Testis (tissue), 2 donors: Measurements from ENCODE around the gene MRM2.

ENCODE experiments used
- CTCF ChIP-seq, 3 experiments: fragments of 450-650 bp in 2 of 3; fragments of 200-600 bp in 1 of 3; sonication (generic) in 1 of 3; IDR thresholded peaks; one replicate each; pipeline ENCODE4 v1.5.1; 2016 to 2019; ENCODE audit warnings: antibody characterized with exemption in 3 of 3, mild to moderate bottlenecking in 2 of 3, moderate library complexity in 1 of 3
- POLR2A ChIP-seq: fragments of 450-650 bp; IDR thresholded peaks from one replicate; pipeline ENCODE4 v1.6.1; 2017; ENCODE audit warnings: antibody characterized with exemption, mild to moderate bottlenecking, moderate library complexity

- no peak for TF ChIP-seq CTCF (IDR thresholded peaks at IDR 0.05)
- TF ChIP-seq POLR2A, result no peak
Measured at GRCh38 chr7:2201128-2201527, 40.9 kb downstream of the MRM2 start.
